ENCODE data around the gene DIRAS1. TPM values are rescaled to one million over a fixed set of nuclear protein-coding genes. Genes with fewer than 3 reads are reported as not detected.

The DIRAS1 gene
- polyA plus RNA-seq, 1 experiment = 12.5 TPM

- Histone ChIP-seq H3K27me3 (ENCODE audit: control insufficient read depth, insufficient read depth, low read length) (peaks cover 14% of the 10 kb centered on the region), H3K27ac (ENCODE audit: low read depth, low read length) (no peak overlapping the region), H3K4me3 (ENCODE audit: low read depth, low read length) (no peak overlapping the region), H3K9me3 (ENCODE audit: control insufficient read depth, insufficient read depth, low read length) (no peaks in the 10 kb centered on the region)
- no peak for TF ChIP-seq CTCF (IDR thresholded peaks at IDR 0.05; ENCODE audit: low read depth, low read length)
- ChIA-PET POLR2A (no interaction called here), CTCF (no interaction called here)
- DNase-seq (ENCODE audit: low read depth, low spot score) = no peak
Measured at GRCh38 chr19:2694196-2694595, 27.0 kb downstream of the DIRAS1 start.

- ChIA-PET CTCF (no interaction called here), POLR2A (no interaction called here)
- DNase-seq (ENCODE audit: low read depth, low spot score) = no peak
Measured at GRCh38 chr19:2693492-2694160, 27.5 kb downstream of the DIRAS1 start.

GRCh38 chr19:2691951-2692350 is 29.2 kb downstream of the DIRAS1 start:
- H3K27me3 ChIP-seq (ENCODE audit: control insufficient read depth, insufficient read depth, low read length) = peaks cover 10% of the 10 kb centered on the region
- no peak overlapping the region for H3K4me3 ChIP-seq (ENCODE audit: low read depth, low read length)
- CTCF ChIA-PET = no interaction called here
- POLR2A ChIA-PET = interaction anchor here (0.7 kb wide), 1 partner anchor 187 kb away, joined by 4 read pairs; no protein-coding TSS in a partner anchor
- TF ChIP-seq CTCF (IDR thresholded peaks at IDR 0.05; ENCODE audit: low read depth, low read length) = no peak
- no peak for DNase-seq (ENCODE audit: low read depth, low spot score)
- H3K27ac ChIP-seq (ENCODE audit: low read depth, low read length) = no peak overlapping the region
- no peaks in the 10 kb centered on the region for H3K9me3 ChIP-seq (ENCODE audit: control insufficient read depth, insufficient read depth, low read length)

More at GRCh38 chr19:2693492-2694160, 27.5 kb downstream of the DIRAS1 start:
- H3K4me3 ChIP-seq (ENCODE audit: low read depth, low read length) = no peak overlapping the region
- no peaks in the 10 kb centered on the region for H3K9me3 ChIP-seq (ENCODE audit: control insufficient read depth, insufficient read depth, low read length)
- no peak for TF ChIP-seq CTCF (IDR thresholded peaks at IDR 0.05; ENCODE audit: low read depth, low read length)
- H3K27me3 ChIP-seq (ENCODE audit: control insufficient read depth, insufficient read depth, low read length) = peaks cover 14% of the 10 kb centered on the region
- H3K27ac ChIP-seq (ENCODE audit: low read depth, low read length) = no peak overlapping the region

- Histone ChIP-seq H3K27ac (ENCODE audit: low read depth, low read length) (no peak overlapping the region), H3K4me3 (ENCODE audit: low read depth, low read length) (no peak overlapping the region), H3K9me3 (ENCODE audit: control insufficient read depth, insufficient read depth, low read length) (peaks cover 3% of the 10 kb centered on the region; the same call in 1 of the 2 replicates), H3K27me3 (ENCODE audit: control insufficient read depth, insufficient read depth, low read length) (peaks cover 10% of the 10 kb centered on the region)
- DNase-seq (ENCODE audit: low read depth, low spot score) = no peak
- no peak for TF ChIP-seq CTCF (IDR thresholded peaks at IDR 0.05; ENCODE audit: low read depth, low read length)
- ChIA-PET POLR2A (no interaction called here), CTCF (no interaction called here)
Measured at GRCh38 chr19:2690856-2691255, 30.3 kb downstream of the DIRAS1 start.

- no peak for DNase-seq (ENCODE audit: low read depth, low spot score)
- POLR2A ChIA-PET = interaction anchor here (0.7 kb wide), 1 partner anchor 122 kb away, joined by 3 read pairs; no protein-coding TSS in a partner anchor
- no peak overlapping the region for H3K27ac ChIP-seq (ENCODE audit: low read depth, low read length)
- no peak overlapping the region for H3K4me3 ChIP-seq (ENCODE audit: low read depth, low read length)
- CTCF ChIA-PET = no interaction called here
- peaks cover 9% of the 10 kb centered on the region; the same call in 1 of the 2 replicates for H3K9me3 ChIP-seq (ENCODE audit: control insufficient read depth, insufficient read depth, low read length)
- no peaks in the 10 kb centered on the region for H3K27me3 ChIP-seq (ENCODE audit: control insufficient read depth, insufficient read depth, low read length)
- no peak for TF ChIP-seq CTCF (IDR thresholded peaks at IDR 0.05; ENCODE audit: low read depth, low read length)
Measured at GRCh38 chr19:2686360-2686759, 34.8 kb downstream of the DIRAS1 start.

All from AG04450 (cell line).